H9 (cell line): Measurements from ENCODE around the gene COL23A1. TPM values are rescaled to one million over a fixed set of nuclear protein-coding genes. Genes with fewer than 3 reads are reported as not detected.

Experiments
- DNase-seq: peaks from one replicate; pipeline ENCODE4 v3.0.0-alpha.2; 2017
- H2AFZ ChIP-seq: one replicate; pipeline ENCODE4 v1.6.1; 2013; ENCODE audit warnings: mild to moderate bottlenecking, low read length, control low read depth, moderate library complexity
- H2AK5ac ChIP-seq: 2 replicates; pipeline ENCODE4 v1.6.1; 2013; ENCODE audit warnings: low read length, control low read depth, mixed read lengths; ENCODE audit not compliant: insufficient read length
- H2BK120ac ChIP-seq: one replicate; pipeline ENCODE4 v1.6.1; 2013; ENCODE audit warnings: low read depth, mild to moderate bottlenecking, low read length, control low read depth, inconsistent platforms; ENCODE audit not compliant: poor library complexity, severe bottlenecking
- H2BK12ac ChIP-seq: 2 replicates; pipeline ENCODE4 v1.6.1; 2013; ENCODE audit warnings: low read length, control low read depth, mixed read lengths, low read depth; ENCODE audit not compliant: insufficient read length
- H2BK15ac ChIP-seq: 2 replicates; pipeline ENCODE4 v1.6.1; 2013; ENCODE audit warnings: low read depth, low read length, control low read depth
- H2BK20ac ChIP-seq: one replicate; pipeline ENCODE4 v1.6.1; 2013; ENCODE audit warnings: low read depth, mild to moderate bottlenecking, low read length, control low read depth, inconsistent platforms; ENCODE audit not compliant: poor library complexity, severe bottlenecking
- H2BK5ac ChIP-seq: 2 replicates; pipeline ENCODE4 v1.6.1; 2013; ENCODE audit warnings: low read length, control low read depth, mixed read lengths; ENCODE audit not compliant: insufficient read length
- H3K14ac ChIP-seq: 2 replicates; pipeline ENCODE4 v1.6.1; 2013; ENCODE audit warnings: low read length, control low read depth; ENCODE audit not compliant: insufficient read depth
- H3K18ac ChIP-seq: 2 replicates; pipeline ENCODE4 v1.6.1; 2013; ENCODE audit warnings: low read depth, mild to moderate bottlenecking, mixed read lengths, low read length, control low read depth; ENCODE audit not compliant: insufficient read length
- H3K23ac ChIP-seq: 2 replicates; pipeline ENCODE4 v1.6.1; 2013; ENCODE audit warnings: low read length, control low read depth, mixed read lengths, low read depth; ENCODE audit not compliant: insufficient read length
- H3K23me2 ChIP-seq: 2 replicates; pipeline ENCODE4 v1.6.1; 2013; ENCODE audit warnings: low read depth, mild to moderate bottlenecking, mixed read lengths, low read length, control low read depth; ENCODE audit not compliant: insufficient read length, poor library complexity, severe bottlenecking
- H3K27ac ChIP-seq: 2 replicates; pipeline ENCODE4 v1.5.1; 2013; ENCODE audit warnings: low read length, control low read depth, mixed read lengths, low read depth; ENCODE audit not compliant: insufficient read length
- H3K27me3 ChIP-seq: 2 replicates; pipeline ENCODE4 v1.6.1; 2013; ENCODE audit warnings: low read length, control low read depth, inconsistent platforms; ENCODE audit not compliant: insufficient read depth
- H3K4ac ChIP-seq: 2 replicates; pipeline ENCODE4 v1.6.1; 2013; ENCODE audit warnings: low read depth, mild to moderate bottlenecking, control low read depth, inconsistent platforms, low read length, moderate library complexity
- H3K4me1 ChIP-seq: 2 replicates; pipeline ENCODE4 v1.6.1; 2013; ENCODE audit warnings: low read length, control low read depth, inconsistent platforms; ENCODE audit not compliant: insufficient read depth
- H3K4me2 ChIP-seq: 2 replicates; pipeline ENCODE4 v1.6.1; 2013; ENCODE audit warnings: low read length, control low read depth, mixed read lengths; ENCODE audit not compliant: insufficient read length, insufficient read depth
- H3K56ac ChIP-seq: 2 replicates; pipeline ENCODE4 v1.6.1; 2013; ENCODE audit warnings: low read depth, mild to moderate bottlenecking, mixed read lengths, low read length, control low read depth; ENCODE audit not compliant: insufficient read length
- H3K79me1 ChIP-seq: 2 replicates; pipeline ENCODE4 v1.6.1; 2013; ENCODE audit warnings: low read depth, mild to moderate bottlenecking, moderate library complexity, low read length, control low read depth, inconsistent platforms; ENCODE audit not compliant: insufficient read depth, poor library complexity, severe bottlenecking
- H3K79me2 ChIP-seq: 2 replicates; pipeline ENCODE4 v1.6.1; 2013; ENCODE audit warnings: low read length, control low read depth, inconsistent platforms; ENCODE audit not compliant: insufficient read depth
- H3K9ac ChIP-seq: 2 replicates; pipeline ENCODE4 v1.6.1; 2013; ENCODE audit warnings: low read length, control low read depth, mixed read lengths; ENCODE audit not compliant: insufficient read length; ENCODE audit errors: extremely low read depth
- H3K9me3 ChIP-seq: one replicate; pipeline ENCODE4 v1.6.1; 2013; ENCODE audit warnings: low read depth, low read length, inconsistent platforms; ENCODE audit not compliant: control insufficient read depth
- H3T11ph ChIP-seq: one replicate; pipeline ENCODE4 v1.6.1; 2013; ENCODE audit warnings: mild to moderate bottlenecking, low read length, control low read depth, inconsistent platforms
- H4K20me1 ChIP-seq: one replicate; pipeline ENCODE4 v1.6.1; 2013; ENCODE audit not compliant: control insufficient read depth, insufficient read length, insufficient read depth
- H4K5ac ChIP-seq: 2 replicates; pipeline ENCODE4 v1.6.1; 2013; ENCODE audit warnings: low read depth, mild to moderate bottlenecking, mixed read lengths, low read length, control low read depth; ENCODE audit not compliant: insufficient read length
- H4K8ac ChIP-seq: replicated peaks from 2 replicates; pipeline ENCODE4 v1.6.1; 2013; ENCODE audit warnings: low read length, control low read depth, mixed read lengths, low read depth; ENCODE audit not compliant: insufficient read length
- H4K91ac ChIP-seq: 2 replicates; pipeline ENCODE4 v1.6.1; 2013; ENCODE audit warnings: low read depth, mild to moderate bottlenecking, moderate library complexity, mixed read lengths, low read length, control low read depth; ENCODE audit not compliant: insufficient read length
- H3K27ac Mint-ChIP-seq, 3 experiments: 2 replicates in 2 of 3; 3 replicates in 1 of 3; pipeline ENCODE4 v1.8.0; 2020 to 2021; ENCODE audit warnings: mixed read lengths in 3 of 3, mild to moderate bottlenecking in 1 of 3, moderate library complexity in 1 of 3
- H3K27me3 Mint-ChIP-seq: 2 replicates; pipeline ENCODE4 v1.8.0; 2021; ENCODE audit warnings: low read depth, mild to moderate bottlenecking, moderate library complexity, mixed read lengths
- H3K36me3 Mint-ChIP-seq, 3 experiments: 2 replicates in 2 of 3; 3 replicates in 1 of 3; pipeline ENCODE4 v1.8.0; 2020 to 2021; ENCODE audit warnings: low read depth in 3 of 3, mixed read lengths in 3 of 3; ENCODE audit not compliant: insufficient read depth in 1 of 3
- H3K4me1 Mint-ChIP-seq, 2 experiments: 2 replicates each; pipeline ENCODE4 v1.8.0; 2020; ENCODE audit warnings: mixed read lengths in 2 of 2
- H3K4me3 Mint-ChIP-seq, 2 experiments: 2 replicates in 1 of 2; 3 replicates in 1 of 2; pipeline ENCODE4 v1.8.0; 2020 to 2021; ENCODE audit warnings: mild to moderate bottlenecking in 2 of 2, mixed read lengths in 2 of 2, moderate library complexity in 1 of 2
- H3K9me3 Mint-ChIP-seq, 2 experiments: 2 replicates in 1 of 2; 3 replicates in 1 of 2; pipeline ENCODE4 v1.8.0; 2020; ENCODE audit warnings: mild to moderate bottlenecking in 2 of 2, mixed read lengths in 2 of 2, moderate library complexity in 1 of 2
- CTCF ChIP-seq: fragments of 200-600 bp; sonication (generic); conservative IDR thresholded peaks from 3 replicates; pipeline ENCODE4 v1.8.0; 2021; ENCODE audit warnings: antibody characterized with exemption, mild to moderate bottlenecking
- WGBS: extraction: QIAGEN DNeasy Blood & Tissue Kit; methylation state at CpG from one replicate; pipeline ENCODE4 v1.1.7; 2013; ENCODE audit warnings: missing lambda C conversion rate, low lambda C conversion rate, mixed read lengths; ENCODE audit not compliant: insufficient read length; ENCODE audit errors: extremely low coverage; 5-methylcytosine and 5-hydroxymethylcytosine counted together
- total RNA-seq: library from RNA; stranded (reverse); gene quantifications from 2 replicates; pipeline ENCODE4 v1.2.1, GENCODE V29; 2021

COL23A1 gene
- total RNA-seq, 1 experiment from 2014 or later, result 2.6 TPM

- TF ChIP-seq CTCF, result no peak
- Histone ChIP-seq H3K4me1 (no peaks in the 10 kb centered on the region; the same call in 1 of the 2 replicates), H2BK12ac (no peak overlapping the region), H2BK20ac (no peak overlapping the region), H3K27ac (no peak overlapping the region), H2BK5ac (no peak overlapping the region), H2AK5ac (no peak overlapping the region), H3K23me2 (no peaks in the 10 kb centered on the region), H4K91ac (no peak overlapping the region), H3T11ph (no peak overlapping the region), H2BK15ac (no peak overlapping the region), H3K79me2 (peaks cover 3% of the 10 kb centered on the region; the same call in 1 of the 2 replicates), H3K9me3 (no peaks in the 10 kb centered on the region), H4K5ac (no peak overlapping the region), H3K14ac (no peak overlapping the region), H3K23ac (no peak overlapping the region), H3K9ac (no peak overlapping the region), H3K27me3 (no peaks in the 10 kb centered on the region), H3K56ac (no peak overlapping the region), H4K20me1 (no peaks in the 10 kb centered on the region), H2AFZ (no peak overlapping the region), H3K18ac (peak overlapping the region; percentile 53), H3K79me1 (no peaks in the 10 kb centered on the region), H4K8ac (no peak overlapping the region), H3K4me2 (no peak overlapping the region), H2BK120ac (no peak overlapping the region), H3K4ac (no peak overlapping the region)
- Mint-ChIP-seq H3K27ac (no peak overlapping the region), H3K9me3 (no peaks in the 10 kb centered on the region), H3K36me3 (no peaks in the 10 kb centered on the region), H3K4me1 (peaks cover 27 to 35% of the 10 kb centered on the region in 2 experiments), H3K4me3 (no peak overlapping the region), H3K27me3 (no peaks in the 10 kb centered on the region)
- WGBS, result no CpG with 5 or more reads among the region's 22 CpGs
- DNase-seq, result no peak
Measured at GRCh38 chr5:178544166-178544834, 45.9 kb downstream of the COL23A1 start.
